ENCODE data around the gene RARRES1. TPM values are rescaled to one million over a fixed set of nuclear protein-coding genes. Genes with fewer than 3 reads are reported as not detected.

Gene RARRES1
- total RNA-seq, 2 donors from 2014 or later = 10.0 to 291 TPM

GRCh38 chr3:158762701-158763100 lies 30.4 kb upstream of the RARRES1 start:
- Histone ChIP-seq H3K27ac (no peak overlapping the region), H3K36me3 (no peaks in the 10 kb centered on the region), H3K27me3 (no peaks in the 10 kb centered on the region), H3K4me3 (no peak overlapping the region), H3K9me3 (no peaks in the 10 kb centered on the region), H3K4me1 (peaks cover 0 to 9% of the 10 kb centered on the region in 2 donors)
- TF ChIP-seq, protein P1, sequence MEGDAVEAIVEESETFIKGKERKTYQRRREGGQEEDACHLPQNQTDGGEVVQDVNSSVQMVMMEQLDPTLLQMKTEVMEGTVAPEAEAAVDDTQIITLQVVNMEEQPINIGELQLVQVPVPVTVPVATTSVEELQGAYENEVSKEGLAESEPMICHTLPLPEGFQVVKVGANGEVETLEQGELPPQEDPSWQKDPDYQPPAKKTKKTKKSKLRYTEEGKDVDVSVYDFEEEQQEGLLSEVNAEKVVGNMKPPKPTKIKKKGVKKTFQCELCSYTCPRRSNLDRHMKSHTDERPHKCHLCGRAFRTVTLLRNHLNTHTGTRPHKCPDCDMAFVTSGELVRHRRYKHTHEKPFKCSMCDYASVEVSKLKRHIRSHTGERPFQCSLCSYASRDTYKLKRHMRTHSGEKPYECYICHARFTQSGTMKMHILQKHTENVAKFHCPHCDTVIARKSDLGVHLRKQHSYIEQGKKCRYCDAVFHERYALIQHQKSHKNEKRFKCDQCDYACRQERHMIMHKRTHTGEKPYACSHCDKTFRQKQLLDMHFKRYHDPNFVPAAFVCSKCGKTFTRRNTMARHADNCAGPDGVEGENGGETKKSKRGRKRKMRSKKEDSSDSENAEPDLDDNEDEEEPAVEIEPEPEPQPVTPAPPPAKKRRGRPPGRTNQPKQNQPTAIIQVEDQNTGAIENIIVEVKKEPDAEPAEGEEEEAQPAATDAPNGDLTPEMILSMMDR (IDR thresholded peaks at IDR 0.05) = no peak
- no peak for DNase-seq (ENCODE audit: low spot score)

DNA sequence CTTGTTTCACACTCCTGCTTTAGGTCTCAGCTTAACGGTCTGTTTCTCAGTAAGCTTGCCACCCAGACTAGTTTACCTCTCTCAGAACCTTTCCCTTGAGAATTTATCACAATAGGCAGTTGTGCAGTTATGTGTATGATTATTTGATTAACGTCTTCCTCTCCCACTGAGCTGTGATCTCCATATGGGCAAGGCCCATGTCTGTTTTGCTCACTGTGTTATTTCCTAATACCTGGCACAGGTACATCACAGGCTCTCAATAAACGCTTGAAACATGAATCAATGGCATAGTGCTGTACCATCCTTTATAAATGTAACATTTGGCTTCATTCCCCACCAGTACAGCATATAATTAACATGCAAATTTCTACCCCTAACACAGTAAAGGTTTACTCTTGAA lies 29.1 kb upstream of the RARRES1 start:
- DNase-seq (ENCODE audit: low spot score) = no peak
- H3K36me3 ChIP-seq = no peaks in the 10 kb centered on the region
- TF ChIP-seq, protein P1 (IDR thresholded peaks at IDR 0.05) = no peak
- H3K4me3 ChIP-seq = no peak overlapping the region
- H3K9me3 ChIP-seq = no peaks in the 10 kb centered on the region
- H3K4me1 ChIP-seq = peaks cover 0 to 7% of the 10 kb centered on the region in 2 donors
- H3K27me3 ChIP-seq = no peaks in the 10 kb centered on the region
- H3K27ac ChIP-seq = no peak overlapping the region

- no peak for DNase-seq (ENCODE audit: low spot score)
- no peaks in the 10 kb centered on the region for H3K27me3 ChIP-seq
- no peak overlapping the region for H3K4me3 ChIP-seq
- H3K4me1 ChIP-seq = no peaks in the 10 kb centered on the region
- H3K9me3 ChIP-seq = no peaks in the 10 kb centered on the region
- TF ChIP-seq, protein P1 (IDR thresholded peaks at IDR 0.05) = no peak
- no peaks in the 10 kb centered on the region for H3K36me3 ChIP-seq
- H3K27ac ChIP-seq = no peak overlapping the region
Measured at GRCh38 chr3:158755421-158755820, 23.2 kb upstream of the RARRES1 start.

DNA sequence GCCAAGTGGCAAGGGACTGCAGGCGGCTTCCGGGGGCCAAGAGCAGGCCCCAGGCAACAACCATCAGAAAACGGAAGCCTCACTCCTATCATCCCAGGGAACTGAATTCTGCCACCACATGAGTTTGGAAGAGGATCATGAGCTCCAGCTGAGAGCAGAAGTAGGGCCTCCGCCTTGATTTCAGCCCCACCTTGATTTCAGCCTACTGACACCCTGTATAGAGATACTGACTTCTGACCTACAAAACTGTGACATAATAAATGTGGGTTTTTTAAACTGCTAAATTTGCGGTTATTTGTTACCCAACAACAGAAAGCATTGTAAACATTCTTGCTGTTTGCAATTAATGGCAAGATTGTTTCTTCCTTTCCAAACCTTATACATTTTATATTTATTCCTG lies 21.6 kb upstream of the RARRES1 start:
- no peaks in the 10 kb centered on the region for H3K9me3 ChIP-seq
- DNase-seq (ENCODE audit: low spot score) = no peak
- TF ChIP-seq, protein P1 (IDR thresholded peaks at IDR 0.05) = no peak

GRCh38 chr3:158751316-158751715 lies 19.1 kb upstream of the RARRES1 start:
- Histone ChIP-seq H3K4me1 (peaks cover 0 to 3% of the 10 kb centered on the region in 2 donors), H3K36me3 (peaks cover under 1% of the 10 kb centered on the region), H3K27ac (no peak overlapping the region), H3K27me3 (no peaks in the 10 kb centered on the region), H3K9me3 (no peaks in the 10 kb centered on the region), H3K4me3 (no peak overlapping the region)
- TF ChIP-seq, protein P1 (IDR thresholded peaks at IDR 0.05) = no peak
- no peak for DNase-seq (ENCODE audit: low spot score)

More for the DNA sequence above, 21.6 kb upstream of the RARRES1 start:
- H3K27ac ChIP-seq = no peak overlapping the region
- H3K27me3 ChIP-seq = no peaks in the 10 kb centered on the region
- no peaks in the 10 kb centered on the region for H3K36me3 ChIP-seq
- H3K4me1 ChIP-seq = no peaks in the 10 kb centered on the region
- no peak overlapping the region for H3K4me3 ChIP-seq

DNA sequence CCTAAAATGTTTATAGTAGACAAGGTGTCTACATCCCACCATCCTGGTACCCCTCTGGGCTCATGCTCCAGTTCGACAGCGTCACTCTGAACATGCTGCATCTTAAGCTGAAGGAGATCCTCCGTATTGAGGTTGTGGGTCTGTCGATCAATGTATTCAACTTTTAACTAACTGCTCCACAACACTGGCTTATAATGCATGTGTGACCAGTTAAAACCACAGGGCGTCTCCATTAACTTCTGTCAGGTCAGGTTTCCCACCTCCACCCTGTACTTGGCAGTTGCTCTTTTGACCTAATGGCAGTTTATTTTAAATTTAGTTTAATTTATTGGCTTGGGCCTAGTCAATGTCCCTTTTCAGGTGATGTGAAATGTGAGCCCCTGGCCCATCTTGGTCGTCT lies 17.8 kb upstream of the RARRES1 start:
- DNase-seq (ENCODE audit: low spot score) = no peak
- TF ChIP-seq, protein P1 (IDR thresholded peaks at IDR 0.05) = no peak
- Histone ChIP-seq H3K4me3 (no peak overlapping the region), H3K27ac (no peak overlapping the region), H3K9me3 (no peaks in the 10 kb centered on the region), H3K36me3 (peaks cover 6% of the 10 kb centered on the region), H3K27me3 (no peaks in the 10 kb centered on the region), H3K4me1 (peaks cover 0 to 3% of the 10 kb centered on the region in 2 donors)

All from right atrium auricular region (tissue), 2 donors.